DND-41 (cell line): ENCODE measurements around the gene PRTG.

Source experiments
- ATAC-seq: fragments of 200-7000 bp; cut with Tn5 transposase; 3 replicates; pipeline ENCODE4 v1.9.1; 2021; ENCODE audit warnings: low read depth; ENCODE audit not compliant: insufficient read depth
- DNase-seq: peaks from one replicate; pipeline ENCODE4 v3.0.0-alpha.2; 2020
- H2AFZ ChIP-seq: 2 replicates; pipeline ENCODE4 v1.6.0; 2012; ENCODE audit warnings: low read depth, low read length
- H3K27ac ChIP-seq: 2 replicates; pipeline ENCODE4 v1.5.1; 2012; ENCODE audit warnings: low read length, inconsistent platforms
- H3K27me3 ChIP-seq: fragments of 200-600 bp; sonication (generic); 2 replicates; pipeline ENCODE4 v1.6.0; 2012; ENCODE audit warnings: low read length, mild to moderate bottlenecking, inconsistent platforms; ENCODE audit not compliant: insufficient read depth, poor library complexity
- H3K36me3 ChIP-seq: 2 replicates; pipeline ENCODE4 v1.5.1; 2012; ENCODE audit warnings: low read length, inconsistent platforms; ENCODE audit not compliant: insufficient read depth
- H3K4me1 ChIP-seq: 2 replicates; pipeline ENCODE4 v1.5.1; 2012; ENCODE audit warnings: mild to moderate bottlenecking, low read length; ENCODE audit not compliant: insufficient read depth
- H3K4me2 ChIP-seq: 2 replicates; pipeline ENCODE4 v1.6.0; 2012; ENCODE audit warnings: mild to moderate bottlenecking, moderate library complexity, low read length, inconsistent platforms; ENCODE audit not compliant: insufficient read depth
- H3K4me3 ChIP-seq, 2 experiments: fragments of 200-600 bp in 1 of 2; shearing (Covaris generic) in 1 of 2; 2 replicates each; pipeline ENCODE4 v1.5.1; 2012 to 2016; ENCODE audit warnings: inconsistent platforms in 2 of 2, low read length in 2 of 2, mild to moderate bottlenecking in 2 of 2, low read depth in 1 of 2, moderate library complexity in 1 of 2
- H3K79me2 ChIP-seq: 2 replicates; pipeline ENCODE4 v1.6.0; 2012; ENCODE audit warnings: low read length, inconsistent platforms; ENCODE audit not compliant: insufficient read depth
- H3K9ac ChIP-seq: 2 replicates; pipeline ENCODE4 v1.6.0; 2012; ENCODE audit warnings: low read depth, mild to moderate bottlenecking, inconsistent platforms, low read length, moderate library complexity
- H3K9me3 ChIP-seq: 2 replicates; pipeline ENCODE4 v1.5.1; 2012; ENCODE audit warnings: low read length, moderate library complexity, mild to moderate bottlenecking, inconsistent platforms; ENCODE audit not compliant: insufficient read depth, severe bottlenecking
- H4K20me1 ChIP-seq: 2 replicates; pipeline ENCODE4 v1.6.0; 2012; ENCODE audit warnings: low read length; ENCODE audit not compliant: insufficient read depth
- EZH2 ChIP-seq: IDR thresholded peaks from 3 replicates; pipeline ENCODE4 v1.6.1; 2012; ENCODE audit warnings: borderline replicate concordance, low read depth, mild to moderate bottlenecking, moderate library complexity, low read length, inconsistent platforms; ENCODE audit not compliant: severe bottlenecking
- TF ChIP-seq, protein P1 (sequence below): IDR thresholded peaks from 2 replicates; pipeline ENCODE4 v1.5.1; 2012; ENCODE audit warnings: borderline replicate concordance, low read length, moderate library complexity, mild to moderate bottlenecking; ENCODE audit not compliant: poor library complexity, severe bottlenecking; ENCODE audit errors: extremely low read depth

The PRTG gene

DNA sequence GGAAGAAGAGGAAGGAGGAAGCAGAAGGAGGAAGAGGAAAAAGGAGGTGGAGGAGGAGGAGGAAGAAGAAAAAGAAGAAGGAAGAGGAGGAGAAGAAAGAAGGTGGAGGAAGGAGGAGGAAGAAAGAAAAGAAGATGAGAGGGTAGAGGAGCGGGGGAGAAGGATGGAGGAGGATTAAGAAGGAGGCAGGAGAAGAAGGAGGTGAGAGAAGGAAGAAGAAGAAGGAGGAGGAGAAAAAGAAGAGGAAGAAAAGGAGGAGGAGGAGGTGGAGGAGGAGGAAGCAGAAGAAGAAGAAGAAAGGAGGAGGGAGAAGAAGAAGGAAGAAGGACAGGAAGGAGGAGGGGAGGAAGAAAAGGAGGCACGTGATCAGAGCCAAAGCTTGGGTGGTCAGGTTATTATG is 37.3 kb upstream of the PRTG start:
- TF ChIP-seq, protein P1, sequence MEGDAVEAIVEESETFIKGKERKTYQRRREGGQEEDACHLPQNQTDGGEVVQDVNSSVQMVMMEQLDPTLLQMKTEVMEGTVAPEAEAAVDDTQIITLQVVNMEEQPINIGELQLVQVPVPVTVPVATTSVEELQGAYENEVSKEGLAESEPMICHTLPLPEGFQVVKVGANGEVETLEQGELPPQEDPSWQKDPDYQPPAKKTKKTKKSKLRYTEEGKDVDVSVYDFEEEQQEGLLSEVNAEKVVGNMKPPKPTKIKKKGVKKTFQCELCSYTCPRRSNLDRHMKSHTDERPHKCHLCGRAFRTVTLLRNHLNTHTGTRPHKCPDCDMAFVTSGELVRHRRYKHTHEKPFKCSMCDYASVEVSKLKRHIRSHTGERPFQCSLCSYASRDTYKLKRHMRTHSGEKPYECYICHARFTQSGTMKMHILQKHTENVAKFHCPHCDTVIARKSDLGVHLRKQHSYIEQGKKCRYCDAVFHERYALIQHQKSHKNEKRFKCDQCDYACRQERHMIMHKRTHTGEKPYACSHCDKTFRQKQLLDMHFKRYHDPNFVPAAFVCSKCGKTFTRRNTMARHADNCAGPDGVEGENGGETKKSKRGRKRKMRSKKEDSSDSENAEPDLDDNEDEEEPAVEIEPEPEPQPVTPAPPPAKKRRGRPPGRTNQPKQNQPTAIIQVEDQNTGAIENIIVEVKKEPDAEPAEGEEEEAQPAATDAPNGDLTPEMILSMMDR = no peak
- TF ChIP-seq EZH2 = no peak
- Histone ChIP-seq H3K27me3 (no peaks in the 10 kb centered on the region), H3K4me2 (no peak overlapping the region), H3K9ac (no peak overlapping the region), H3K27ac (no peak overlapping the region), H3K79me2 (no peaks in the 10 kb centered on the region), H3K4me1 (no peaks in the 10 kb centered on the region), H3K4me3 (no peak overlapping the region), H3K9me3 (no peaks in the 10 kb centered on the region), H3K36me3 (no peaks in the 10 kb centered on the region), H4K20me1 (no peaks in the 10 kb centered on the region), H2AFZ (no peak overlapping the region)
- ATAC-seq = no peak
- no peak for DNase-seq

DNA sequence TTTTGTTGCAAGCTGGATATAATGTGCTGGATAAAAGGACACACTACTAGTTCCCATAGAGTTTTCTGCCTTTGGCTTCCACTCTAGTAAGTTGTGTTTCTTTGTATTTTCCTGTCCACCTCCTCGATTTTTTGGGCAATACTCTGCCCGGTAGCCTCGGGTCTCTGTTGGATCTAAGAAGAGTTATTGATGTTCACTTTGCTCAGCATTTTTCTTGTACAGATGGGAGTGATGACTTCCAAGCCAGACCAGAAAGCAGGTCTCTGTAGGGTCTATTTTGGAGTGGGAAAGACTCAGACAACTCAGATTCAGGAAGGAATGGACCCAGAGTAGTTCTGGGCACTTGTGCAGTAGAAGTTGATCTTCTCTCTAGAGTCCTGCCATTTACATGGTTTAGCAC is 36.0 kb upstream of the PRTG start:
- Histone ChIP-seq H3K4me3 (no peak overlapping the region), H3K79me2 (no peaks in the 10 kb centered on the region), H3K27ac (no peak overlapping the region), H3K9me3 (no peaks in the 10 kb centered on the region), H2AFZ (no peak overlapping the region), H4K20me1 (no peaks in the 10 kb centered on the region), H3K4me2 (no peak overlapping the region), H3K9ac (no peak overlapping the region), H3K4me1 (no peaks in the 10 kb centered on the region), H3K27me3 (no peaks in the 10 kb centered on the region), H3K36me3 (no peaks in the 10 kb centered on the region)
- TF ChIP-seq, protein P1 = no peak
- TF ChIP-seq EZH2 = no peak
- ATAC-seq = no peak
- DNase-seq = no peak

DNA sequence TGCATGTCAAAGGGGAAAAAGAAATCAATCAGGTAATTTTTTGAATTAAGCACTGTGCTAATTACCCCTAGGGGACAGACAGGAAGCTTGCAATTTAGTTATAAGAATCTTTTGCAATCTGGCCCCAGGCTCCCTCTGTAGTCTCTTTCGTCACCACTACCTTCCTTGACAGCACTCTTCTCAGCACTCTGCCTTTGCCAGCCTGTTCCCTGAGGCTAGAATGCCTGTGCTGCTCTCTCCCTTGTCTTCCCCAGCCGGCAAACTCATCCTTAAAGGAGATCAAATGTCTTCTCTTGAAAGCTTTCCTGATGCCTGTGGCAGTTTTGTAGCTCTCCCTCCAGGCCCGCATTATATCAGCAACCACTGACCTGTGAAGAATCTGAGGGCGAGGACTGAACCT is 32.4 kb upstream of the PRTG start:
- Histone ChIP-seq H3K9ac (no peak overlapping the region), H2AFZ (no peak overlapping the region), H4K20me1 (no peaks in the 10 kb centered on the region), H3K4me3 (no peak overlapping the region), H3K4me1 (no peaks in the 10 kb centered on the region), H3K4me2 (no peak overlapping the region), H3K79me2 (no peaks in the 10 kb centered on the region), H3K27ac (no peak overlapping the region), H3K27me3 (no peaks in the 10 kb centered on the region), H3K9me3 (no peaks in the 10 kb centered on the region), H3K36me3 (no peaks in the 10 kb centered on the region)
- TF ChIP-seq, protein P1 = no peak
- no peak for TF ChIP-seq EZH2
- ATAC-seq (no peak), DNase-seq (no peak)
